Peyer's patch (tissue), 4 donors: ENCODE data around the gene LTBR. TPM values are rescaled to one million over a fixed set of nuclear protein-coding genes. Genes with fewer than 3 reads are reported as not detected.

Source experiments
- DNase-seq, 3 donors: peaks; one replicate each; pipeline ENCODE4 v3.0.0-alpha.2; 2017 to 2019
- H3K27ac ChIP-seq, 4 donors: fragments of 200-600 bp; sonication (generic); one replicate each; pipeline ENCODE4 v1.5.1; 2016 to 2019
- H3K27me3 ChIP-seq, 2 donors: fragments of 200-600 bp; sonication (generic); one replicate each; pipeline ENCODE4 v1.5.1; 2019
- H3K36me3 ChIP-seq, 3 donors: fragments of 200-600 bp; sonication (generic); one replicate each; pipeline ENCODE4 v1.5.1; 2016 to 2019
- H3K4me1 ChIP-seq, 4 donors: fragments of 200-600 bp; sonication (generic); one replicate each; pipeline ENCODE4 v1.5.1; 2016 to 2019
- H3K4me3 ChIP-seq, 4 donors: fragments of 200-600 bp; sonication (generic); 1 replicate in 3 of 4; 2 replicates in 1 of 4; pipeline ENCODE4 v1.5.1; 2016 to 2019; ENCODE audit warnings: mild to moderate bottlenecking in 1 of 4
- H3K9me3 ChIP-seq, 4 donors: fragments of 200-600 bp; sonication (generic); one replicate each; pipeline ENCODE4 v1.5.1; 2016 to 2019; ENCODE audit warnings: mild to moderate bottlenecking in 1 of 4
- CTCF ChIP-seq, 6 experiments: fragments of 450-650 bp in 4 of 6; fragments of 200-600 bp in 2 of 6; sonication (generic) in 1 of 6; IDR thresholded peaks; one replicate each; pipeline ENCODE4 v1.5.1; 2017 to 2019; ENCODE audit warnings: antibody characterized with exemption in 6 of 6, mild to moderate bottlenecking in 3 of 6, moderate library complexity in 1 of 6
- POLR2A ChIP-seq, 2 donors: fragments of 450-650 bp; IDR thresholded peaks; one replicate each; pipeline ENCODE4 v1.5.1; 2017; ENCODE audit warnings: antibody characterized with exemption in 2 of 2, mild to moderate bottlenecking in 2 of 2, moderate library complexity in 2 of 2
- total RNA-seq, 4 donors: library from RNA; depleted of rRNA; stranded (reverse); fragments of >200 nt; gene quantifications; one replicate each; pipeline ENCODE4 v1.1.0, GENCODE V29; 2016

LTBR gene
- total RNA-seq, 4 donors from 2014 or later = 113 to 313 (median 294) TPM

- DNase-seq = no peak
- TF ChIP-seq POLR2A (IDR thresholded peaks at IDR 0.05) (no peak), CTCF (IDR thresholded peaks at IDR 0.05) (no peak)
- H3K36me3 ChIP-seq = no peaks in the 10 kb centered on the region
- no peak overlapping the region for H3K4me3 ChIP-seq
- no peaks in the 10 kb centered on the region for H3K27me3 ChIP-seq
- no peaks in the 10 kb centered on the region for H3K9me3 ChIP-seq
- peaks cover 0 to 57% (median 7%) of the 10 kb centered on the region in 4 donors for H3K4me1 ChIP-seq
- peak overlapping the region in 3 of 4 donors; percentile 49 to 100 (median 94) for H3K27ac ChIP-seq
Measured at GRCh38 chr12:6358881-6359280, 25.1 kb upstream of the LTBR start.

- Histone ChIP-seq H3K4me1 (peaks cover 0 to 51% (median 7%) of the 10 kb centered on the region in 4 donors), H3K27ac (peak overlapping the region in 3 of 4 donors; percentile 84 to 100 (median 94)), H3K36me3 (no peaks in the 10 kb centered on the region), H3K4me3 (no peak overlapping the region), H3K9me3 (no peaks in the 10 kb centered on the region), H3K27me3 (no peaks in the 10 kb centered on the region)
- TF ChIP-seq POLR2A (IDR thresholded peaks at IDR 0.05) = peak; percentile 61 to 73
- TF ChIP-seq CTCF (IDR thresholded peaks at IDR 0.05) = no peak
- DNase-seq = peak in 2 of 3 donors; percentile 85 to 87
Measured at GRCh38 chr12:6360080-6360571, 23.8 kb upstream of the LTBR start.

- no peaks in the 10 kb centered on the region for H3K9me3 ChIP-seq
- no peaks in the 10 kb centered on the region for H3K36me3 ChIP-seq
- no peak overlapping the region for H3K4me3 ChIP-seq
- peaks cover 0 to 44% (median 7%) of the 10 kb centered on the region in 4 donors for H3K4me1 ChIP-seq
- DNase-seq = peak in 1 of 3 donors; percentile 60
- no peaks in the 10 kb centered on the region for H3K27me3 ChIP-seq
- no peak for TF ChIP-seq POLR2A (IDR thresholded peaks at IDR 0.05)
- H3K27ac ChIP-seq = peak overlapping the region in 3 of 4 donors; percentile 84 to 100 (median 94)
Measured at GRCh38 chr12:6360578-6361490, 23.1 kb upstream of the LTBR start.

GRCh38 chr12:6361834-6362233 is 22.1 kb upstream of the LTBR start:
- TF ChIP-seq POLR2A (IDR thresholded peaks at IDR 0.05) (peak in 1 of 2 donors; percentile 45), CTCF (IDR thresholded peaks at IDR 0.05) (no peak)
- no peaks in the 10 kb centered on the region for H3K36me3 ChIP-seq
- H3K27ac ChIP-seq = peak overlapping the region; percentile 14 to 100 (median 89)
- peaks cover 0 to 44% (median 7%) of the 10 kb centered on the region in 4 donors for H3K4me1 ChIP-seq
- peak in 2 of 3 donors; percentile 81 to 86 for DNase-seq
- H3K27me3 ChIP-seq = no peaks in the 10 kb centered on the region
- no peak overlapping the region for H3K4me3 ChIP-seq
- H3K9me3 ChIP-seq = no peaks in the 10 kb centered on the region

- H3K27ac ChIP-seq = peak overlapping the region; percentile 14 to 100 (median 89)
- TF ChIP-seq CTCF (IDR thresholded peaks at IDR 0.05) (no peak), POLR2A (IDR thresholded peaks at IDR 0.05) (no peak)
- H3K4me1 ChIP-seq = peaks cover 0 to 44% (median 7%) of the 10 kb centered on the region in 4 donors
- no peak overlapping the region for H3K4me3 ChIP-seq
- no peaks in the 10 kb centered on the region for H3K27me3 ChIP-seq
- peak in 1 of 3 donors; percentile 8 for DNase-seq
- no peaks in the 10 kb centered on the region for H3K9me3 ChIP-seq
- no peaks in the 10 kb centered on the region for H3K36me3 ChIP-seq
Measured at GRCh38 chr12:6362403-6362802, 21.6 kb upstream of the LTBR start.

GRCh38 chr12:6363010-6363329 is 21.0 kb upstream of the LTBR start:
- peak overlapping the region; percentile 84 to 100 (median 89) for H3K27ac ChIP-seq
- H3K36me3 ChIP-seq = no peaks in the 10 kb centered on the region
- DNase-seq = no peak
- peak overlapping the region; percentile 46 to 80 (median 62) for H3K4me3 ChIP-seq
- H3K4me1 ChIP-seq = peaks cover 0 to 44% (median 7%) of the 10 kb centered on the region in 4 donors
- H3K27me3 ChIP-seq = no peaks in the 10 kb centered on the region
- TF ChIP-seq CTCF (IDR thresholded peaks at IDR 0.05) (no peak), POLR2A (IDR thresholded peaks at IDR 0.05) (no peak)
- H3K9me3 ChIP-seq = no peaks in the 10 kb centered on the region
